HepG2 (cell line): Measurements from ENCODE around the gene TPRN. TPM values are rescaled to one million over a fixed set of nuclear protein-coding genes. Genes with fewer than 3 reads are reported as not detected.

Source experiments
- ARID3A ChIP-seq: IDR thresholded peaks from 2 replicates; pipeline ENCODE4 v1.6.1; 2012; ENCODE audit warnings: low read depth, low read length, improper control_type of control experiment
- ATF1 ChIP-seq: IDR thresholded peaks from 2 replicates; pipeline ENCODE4 v1.6.1; 2016; ENCODE audit warnings: mild to moderate bottlenecking, control low read depth
- ATF4 ChIP-seq, 2 experiments: fragments of 450-650 bp in 1 of 2; sonication (generic) in 1 of 2; formaldehyde crosslinking; IDR thresholded peaks; 2 replicates each; pipeline versions ENCODE4 v1.5.0 to v1.8.0; 2020 to 2022; ENCODE audit warnings: mild to moderate bottlenecking in 1 of 2, missing genetic modification reagents in 1 of 2
- BRCA1 ChIP-seq: sonication (generic); formaldehyde crosslinking; IDR thresholded peaks from 2 replicates; pipeline ENCODE4 v1.4.0; 2020; ENCODE audit warnings: missing genetic modification reagents
- BRF2 ChIP-seq: sonication (generic); formaldehyde crosslinking; IDR thresholded peaks from 2 replicates; pipeline ENCODE4 v1.8.1; 2022; ENCODE audit warnings: mild to moderate bottlenecking, missing genetic modification reagents
- CC2D1A ChIP-seq: sonication (generic); formaldehyde crosslinking; IDR thresholded peaks from 2 replicates; pipeline ENCODE4 v1.8.1; 2023; ENCODE audit warnings: mild to moderate bottlenecking, missing genetic modification reagents
- GMEB2 ChIP-seq: IDR thresholded peaks from 2 replicates; pipeline ENCODE4 v1.6.1; 2016; ENCODE audit warnings: missing biosample characterization, missing genetic modification reagents, low read depth
- GTF2F1 ChIP-seq: fragments of 150-350 bp; IDR thresholded peaks from 2 replicates; pipeline ENCODE4 v1.6.1; 2014; ENCODE audit warnings: low read length
- NFE2L1 ChIP-seq: sonication (generic); formaldehyde crosslinking; IDR thresholded peaks from 2 replicates; pipeline ENCODE4 v1.4.0; 2020; ENCODE audit warnings: missing genetic modification reagents, mild to moderate bottlenecking, borderline replicate concordance
- PREB ChIP-seq: sonication (generic); formaldehyde crosslinking; IDR thresholded peaks from 2 replicates; pipeline ENCODE4 v1.4.0; 2020; ENCODE audit warnings: missing genetic modification reagents
- TCF7 ChIP-seq: sonication (generic); IDR thresholded peaks from 2 replicates; pipeline ENCODE4 v1.6.1; 2016; ENCODE audit warnings: antibody characterized with exemption, low read depth
- ZBTB3 ChIP-seq: sonication (generic); formaldehyde crosslinking; IDR thresholded peaks from 2 replicates; pipeline ENCODE4 v1.4.0; 2020; ENCODE audit warnings: low read depth, mild to moderate bottlenecking, moderate library complexity, missing genetic modification reagents, borderline replicate concordance
- ZNF10 ChIP-seq: sonication (generic); formaldehyde crosslinking; IDR thresholded peaks from 2 replicates; pipeline ENCODE4 v1.4.0; 2020; ENCODE audit warnings: mild to moderate bottlenecking, low read depth, missing genetic modification reagents, borderline replicate concordance
- ZNF574 ChIP-seq: sonication (generic); formaldehyde crosslinking; IDR thresholded peaks from 2 replicates; pipeline ENCODE4 v1.4.0; 2020; ENCODE audit warnings: missing genetic modification reagents
- ZNF598 ChIP-seq: sonication (generic); formaldehyde crosslinking; IDR thresholded peaks from 2 replicates; pipeline ENCODE4 v1.5.1; 2020; ENCODE audit warnings: mild to moderate bottlenecking, missing genetic modification reagents, borderline replicate concordance
- ZNF639 ChIP-seq: conservative IDR thresholded peaks from 2 replicates; pipeline ENCODE4 v1.6.1; 2018; ENCODE audit warnings: missing genetic modification reagents
- ZNF724P ChIP-seq: sonication (generic); formaldehyde crosslinking; IDR thresholded peaks from 2 replicates; pipeline ENCODE4 v1.8.0; 2022; ENCODE audit warnings: missing genetic modification reagents, borderline replicate concordance
- polyA plus RNA-seq, 8 experiments: library from polyadenylated mRNA; depleted of rRNA in 3 of 8; stranded (reverse) in 7 of 8; unstranded in 1 of 8; fragments of >200 nt; fragmentation: Illumina TruSeq in 4 of 8; extraction: Trizol in 4 of 8; gene quantifications; 2 replicates each; pipeline versions ENCODE4 v1.2.1 to v1.2.3, GENCODE V29; 2011 to 2016; ENCODE audit warnings: low read depth in 4 of 8, missing spikeins in 1 of 8, mixed read lengths in 1 of 8; ENCODE audit not compliant: insufficient read depth in 1 of 8
- total RNA-seq, 5 experiments: library from RNA; depleted of rRNA; stranded (reverse); fragments of >200 nt; fragmentation: Illumina TruSeq; extraction: Trizol; gene quantifications; 2 replicates each; pipeline ENCODE4 v1.2.3, GENCODE V29; 2016; ENCODE audit warnings: low read depth in 1 of 5

TPRN gene
- total and polyA plus RNA-seq, 2 of the 13 experiments (the other 11 are each of a cell fraction or from before 2014, with no cell fraction given): 10.1 to 19.2 TPM

GRCh38 chr9:137205126-137206069 lies 4.9 kb upstream of the TPRN start, which contains the start of the genes NDOR1 and TMEM203 (continued):
- no peak for TF ChIP-seq GTF2F1
- peak; percentile 96 for TF ChIP-seq ATF1 (CRISPR knock-in tag)
- no peak for TF ChIP-seq BRF2
- no peak for TF ChIP-seq BRCA1 (CRISPR knock-in tag)
- no peak for TF ChIP-seq CC2D1A (CRISPR knock-in tag)
- 0 out of 2 replicates have a peak, but pooled peaks have one; percentile 25 for TF ChIP-seq GMEB2 (CRISPR knock-in tag)
- no peak for TF ChIP-seq ZBTB3
- TF ChIP-seq ZNF639 (CRISPR knock-in tag): no peak
- no peak for TF ChIP-seq ZNF10 (CRISPR knock-in tag)
- no peak for TF ChIP-seq TCF7
- TF ChIP-seq ATF4 (CRISPR knock-in tag; IDR thresholded peaks at IDR 0.05): peak in 1 of 2 experiments; percentile 31; a peak in 1 of 4 replicates
- TF ChIP-seq ZNF724P: peak; percentile 59; the same call in 1 of the 2 replicates
- no peak for TF ChIP-seq PREB (CRISPR knock-in tag)
- TF ChIP-seq NFE2L1 (CRISPR knock-in tag): no peak
- 0 out of 2 replicates have a peak, but pooled peaks have one; percentile 34 for TF ChIP-seq ZNF598 (CRISPR knock-in tag)
- TF ChIP-seq ARID3A: no peak
- TF ChIP-seq ZNF574 (CRISPR knock-in tag): peak; percentile 94
